HG03575 (cell line): ENCODE data around the gene UGT1A4.

ENCODE experiments used
- ATAC-seq: cut with Tn5 transposase; IDR thresholded peaks from one replicate; pipeline ENCODE4 v1.9.1; 2021; ENCODE audit not compliant: unreplicated experiment, insufficient number of reproducible peaks, low FRiP score; ENCODE audit errors: extremely low read depth

UGT1A4 gene

DNA sequence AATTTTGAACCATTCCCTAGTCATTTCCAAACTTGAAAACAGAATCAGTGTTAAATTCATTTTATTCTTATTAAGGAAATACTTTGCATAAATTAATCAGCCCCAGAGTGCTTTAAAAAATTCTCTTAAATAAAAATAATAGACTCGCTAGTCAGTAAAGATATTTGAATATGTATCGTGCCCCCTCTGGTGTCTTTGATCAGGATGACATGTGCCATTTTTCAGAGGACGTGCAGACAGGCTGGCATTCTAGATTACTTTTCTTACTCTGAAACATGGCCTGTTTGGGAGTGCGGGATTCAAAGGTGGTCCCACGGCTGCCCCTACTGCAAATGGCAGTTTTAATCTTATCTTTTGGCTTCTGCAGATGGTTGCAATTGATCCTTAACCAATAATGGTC lies 54.0 kb downstream of the UGT1A4 start:
- no peak for ATAC-seq

DNA sequence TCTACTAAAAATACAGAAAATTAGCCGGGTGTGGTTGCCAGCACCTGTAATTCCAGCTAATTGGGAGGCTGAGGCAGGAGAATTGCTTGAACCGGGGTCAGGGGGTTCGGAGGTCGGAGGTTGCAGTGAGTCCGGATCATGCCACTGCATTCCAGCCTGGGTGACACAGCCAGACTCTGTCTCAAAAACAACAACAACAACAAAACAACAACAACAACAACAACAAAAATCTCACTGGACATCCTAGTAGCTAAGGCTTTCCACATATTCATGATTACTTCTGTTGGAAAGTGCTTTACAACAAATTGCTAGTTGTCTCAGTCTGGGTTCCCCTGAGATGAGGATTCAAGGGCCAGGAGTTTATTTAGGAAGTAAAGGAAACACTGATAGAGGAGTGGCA lies 55.3 kb downstream of the UGT1A4 start:
- no peak for ATAC-seq

GRCh38 chr2:233775414-233775813 lies 56.9 kb downstream of the UGT1A4 start:
- no peak for ATAC-seq

GRCh38 chr2:233778030-233778429 lies 59.5 kb downstream of the UGT1A4 start, which contains the start of gene MROH2A:
Gene MROH2A (plus strand): TSS chr2:233778330. CDS start chr2:233779359, 1,029 bp downstream.
- no peak for ATAC-seq

DNA sequence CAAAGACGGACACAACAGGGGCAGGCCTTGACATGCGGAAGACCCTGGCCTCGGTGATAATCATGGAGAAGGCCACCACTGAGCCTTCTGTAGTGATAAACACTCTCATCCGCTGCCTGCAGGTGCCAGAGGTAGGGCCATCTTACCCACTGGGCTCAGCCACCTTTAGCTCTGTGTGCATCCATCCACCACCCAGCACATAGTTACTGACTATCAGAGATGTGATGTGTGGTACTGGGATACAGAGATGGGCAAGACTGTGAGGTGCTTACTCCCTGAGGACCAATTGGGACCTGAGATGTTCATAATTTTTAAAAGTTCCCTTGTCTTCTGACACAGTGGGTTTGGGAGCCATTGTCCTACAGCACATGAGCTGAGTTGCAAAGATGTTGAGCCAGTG lies 61.2 kb downstream of the UGT1A4 start:
- no peak for ATAC-seq

DNA sequence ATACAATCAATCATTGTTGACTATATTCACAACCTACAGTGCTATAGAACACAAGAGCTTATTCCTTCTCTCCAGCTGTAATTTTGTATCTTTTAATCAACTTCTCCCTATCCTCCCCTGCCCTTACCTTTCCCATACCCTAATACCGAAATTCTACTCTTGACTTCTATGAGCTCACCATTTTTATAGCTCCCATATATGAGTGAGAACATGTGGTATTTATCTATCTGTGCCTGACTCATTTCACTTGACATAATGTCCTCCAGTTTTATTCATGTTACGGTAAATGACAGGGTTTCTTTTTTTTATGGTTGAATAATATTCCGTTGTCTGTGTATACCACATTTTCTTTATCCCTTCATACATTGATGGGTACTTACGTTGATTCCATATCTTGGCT lies 62.2 kb downstream of the UGT1A4 start:
- no peak for ATAC-seq

GRCh38 chr2:233789554-233789953 lies 71.0 kb downstream of the UGT1A4 start:
- no peak for ATAC-seq

DNA sequence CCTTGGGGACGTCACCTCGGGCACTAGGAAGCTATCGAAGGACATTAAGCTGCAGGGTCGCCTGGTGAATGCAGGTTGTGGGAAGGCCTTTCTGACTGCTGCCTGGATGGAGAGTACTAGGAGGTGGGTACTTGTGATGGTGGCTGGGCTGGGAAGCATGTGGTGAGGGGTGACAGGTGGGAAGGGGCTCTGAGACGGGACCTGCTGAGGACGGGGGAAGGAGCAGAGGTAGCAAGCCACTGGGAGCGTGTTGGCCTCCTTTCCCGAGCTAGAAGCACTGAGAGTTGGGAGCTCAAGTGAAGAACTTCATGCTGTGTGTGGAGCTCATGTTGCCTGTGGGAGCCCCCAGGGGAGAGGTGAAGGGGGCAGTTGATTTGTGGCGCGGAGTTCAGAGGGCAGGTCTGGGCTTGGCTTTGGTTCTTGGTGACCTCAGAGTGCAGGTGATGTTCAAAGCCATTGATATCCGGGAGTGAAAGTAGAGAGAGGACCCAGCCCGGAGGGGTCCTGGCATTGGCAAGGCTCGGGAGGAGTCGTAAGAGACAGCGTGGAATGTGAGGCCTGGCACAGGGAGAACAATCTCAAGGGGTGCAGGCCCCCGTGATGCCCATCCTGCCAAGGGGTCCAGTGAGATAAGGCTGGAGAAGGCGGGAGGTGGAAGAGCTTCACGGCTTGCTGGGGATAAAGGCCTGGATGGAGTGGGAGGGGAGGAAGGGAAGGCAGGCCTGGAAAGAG lies 72.8 kb downstream of the UGT1A4 start:
- ATAC-seq, result no peak

GRCh38 chr2:233791883-233792329 lies 73.4 kb downstream of the UGT1A4 start:
- ATAC-seq, result no peak

DNA sequence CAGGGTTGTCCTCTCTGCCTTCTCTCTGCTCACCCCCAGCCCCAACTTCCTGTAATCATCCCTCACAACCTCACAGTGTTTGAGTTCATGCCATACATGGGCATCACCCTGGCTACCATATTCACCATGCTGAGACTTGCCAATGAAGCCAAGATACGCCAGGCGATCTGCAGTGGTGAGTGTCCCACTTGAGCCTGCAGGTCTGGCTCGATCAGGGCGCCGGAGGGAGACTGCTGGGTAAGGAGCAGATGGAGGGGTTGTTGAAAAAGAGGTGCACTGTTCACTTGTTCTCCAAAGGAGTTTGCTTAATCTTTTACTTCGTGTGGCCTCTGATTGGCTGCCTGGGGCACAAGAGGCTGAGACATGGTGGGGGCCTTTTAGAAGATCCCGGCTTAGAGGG lies 74.2 kb downstream of the UGT1A4 start:
- ATAC-seq, result no peak

- no peak for ATAC-seq
Measured at GRCh38 chr2:233793465-233794127, 75.1 kb downstream of the UGT1A4 start.

DNA sequence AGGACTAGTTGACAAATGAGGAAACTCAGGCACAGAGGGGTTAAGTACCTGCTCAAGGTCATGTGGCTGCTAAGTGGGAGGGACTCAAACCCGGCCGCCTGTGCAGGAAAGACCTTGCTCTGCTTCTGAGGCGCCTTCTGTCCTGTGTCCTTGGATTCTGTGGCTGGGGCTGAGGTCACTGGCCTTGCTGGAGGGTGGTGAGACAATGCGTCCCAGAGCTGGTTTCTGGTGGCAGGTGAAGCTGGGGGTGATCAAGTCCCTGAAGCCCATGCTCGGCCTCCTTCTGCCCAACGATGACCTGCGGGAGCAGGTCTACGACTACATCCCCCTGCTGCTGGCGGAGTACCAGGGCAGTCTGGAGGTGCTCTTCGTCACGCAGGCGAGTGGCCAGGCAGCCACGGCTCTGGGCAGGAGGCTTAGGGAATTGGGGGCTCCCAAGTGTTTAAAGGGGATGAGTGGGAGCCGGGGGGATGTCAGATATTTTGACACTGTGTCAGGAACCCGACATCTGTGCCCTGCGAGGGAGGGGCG lies 75.7 kb downstream of the UGT1A4 start:
- no peak for ATAC-seq

- ATAC-seq, result no peak
Measured at GRCh38 chr2:233795735-233796171, 77.2 kb downstream of the UGT1A4 start.

- no peak for ATAC-seq
Measured at GRCh38 chr2:233796254-233796653, 77.7 kb downstream of the UGT1A4 start.

GRCh38 chr2:233798335-233799086 lies 80.0 kb downstream of the UGT1A4 start:
- no peak for ATAC-seq

GRCh38 chr2:233799087-233799665 lies 80.6 kb downstream of the UGT1A4 start:
- no peak for ATAC-seq

GRCh38 chr2:233799716-233800115 lies 81.2 kb downstream of the UGT1A4 start:
- ATAC-seq, result no peak

DNA sequence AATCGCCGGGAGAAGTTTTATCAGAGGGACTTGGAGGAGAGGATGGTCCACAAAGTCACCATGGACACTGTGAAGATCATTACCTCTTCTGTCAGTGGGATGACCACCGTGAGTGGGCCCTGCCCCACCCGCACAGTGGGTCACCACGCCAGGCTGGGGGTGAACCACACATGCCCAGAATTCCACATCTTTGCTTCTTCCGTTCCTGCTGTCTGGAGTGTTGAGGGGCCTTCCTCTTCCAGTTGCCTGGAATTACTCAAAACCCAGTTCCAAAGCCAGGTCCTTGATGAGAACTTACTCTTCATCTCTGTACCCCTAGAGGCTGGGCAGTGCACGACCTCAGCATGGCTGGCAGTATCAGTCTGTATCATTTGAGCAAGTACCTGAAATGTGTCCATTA lies 81.7 kb downstream of the UGT1A4 start:
- ATAC-seq, result no peak
